T-helper 17 cell (primary cell): ENCODE measurements around the gene TMEM255A. TPM values are rescaled to one million over a fixed set of nuclear protein-coding genes. Genes with fewer than 3 reads are reported as not detected.
A peak's percentile ranks its signal among the peaks of the same experiment; 100 is the strongest.

Experiments
- ATAC-seq: fragments of 150-1000 bp; cut with Tn5 transposase; 2 replicates; pipeline ENCODE4 v1.10.0; 2021; ENCODE audit warnings: mild to moderate bottlenecking, moderate library complexity
- DNase-seq, 3 donors: peaks; one replicate each; pipeline versions ENCODE4 v3.0.0 to v3.0.0-alpha.2; 2020 to 2021
- H3K9me3 ChIP-seq: one replicate; pipeline ENCODE4 v1.7.0; 2013; ENCODE audit warnings: low read length, mild to moderate bottlenecking; ENCODE audit not compliant: control insufficient read depth, poor library complexity, severe bottlenecking
- H3K27ac Mint-ChIP-seq: one replicate; pipeline ENCODE4 v1.8.0; 2022; ENCODE audit warnings: mild to moderate bottlenecking, moderate library complexity, mixed read lengths
- H3K27me3 Mint-ChIP-seq: one replicate; pipeline ENCODE4 v1.8.0; 2022; ENCODE audit warnings: mixed read lengths
- H3K36me3 Mint-ChIP-seq: one replicate; pipeline ENCODE4 v1.8.0; 2022; ENCODE audit warnings: low read depth, mixed read lengths
- H3K4me1 Mint-ChIP-seq: one replicate; pipeline ENCODE4 v1.8.0; 2022; ENCODE audit warnings: mild to moderate bottlenecking, mixed read lengths
- H3K4me3 Mint-ChIP-seq: one replicate; pipeline ENCODE4 v1.8.0; 2022; ENCODE audit warnings: mild to moderate bottlenecking, moderate library complexity, mixed read lengths
- total RNA-seq, 4 donors: library from RNA in 2 of 4; stranded (reverse) in 2 of 4; gene quantifications; one replicate each; pipeline ENCODE4 v1.2.3 and lab custom pipeline; 2022 to 2026

The TMEM255A gene
- total RNA-seq, 2 donors from 2014 or later: 0.30 TPM; not detected in 1

DNA sequence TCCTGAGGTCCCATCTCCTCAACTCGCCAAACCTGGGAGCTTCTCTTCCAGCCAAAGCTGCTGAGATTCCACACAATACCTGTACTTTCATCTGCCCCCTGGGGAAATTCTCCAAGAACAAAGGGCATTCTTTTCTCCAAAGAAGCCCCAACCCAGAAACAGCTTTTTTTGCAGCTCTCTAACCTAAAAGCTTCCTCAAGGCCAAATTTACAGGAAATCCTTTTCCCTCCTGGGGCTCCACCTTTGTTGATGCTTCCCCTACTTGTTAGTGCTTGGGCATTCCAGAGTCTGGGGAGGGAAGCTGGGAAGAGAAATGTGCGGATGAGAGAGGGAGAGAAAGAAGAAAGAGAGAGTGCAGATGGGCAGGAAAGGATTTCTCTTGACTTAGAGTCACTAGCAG, 36.3 kb downstream of the TMEM255A start:
- Mint-ChIP-seq H3K27me3 (no peaks in the 10 kb centered on the region), H3K4me1 (peaks cover 1% of the 10 kb centered on the region), H3K36me3 (no peaks in the 10 kb centered on the region), H3K27ac (no peak overlapping the region), H3K4me3 (no peak overlapping the region)
- DNase-seq (no peak), ATAC-seq (no peak)
- H3K9me3 ChIP-seq: no peaks in the 10 kb centered on the region

DNA sequence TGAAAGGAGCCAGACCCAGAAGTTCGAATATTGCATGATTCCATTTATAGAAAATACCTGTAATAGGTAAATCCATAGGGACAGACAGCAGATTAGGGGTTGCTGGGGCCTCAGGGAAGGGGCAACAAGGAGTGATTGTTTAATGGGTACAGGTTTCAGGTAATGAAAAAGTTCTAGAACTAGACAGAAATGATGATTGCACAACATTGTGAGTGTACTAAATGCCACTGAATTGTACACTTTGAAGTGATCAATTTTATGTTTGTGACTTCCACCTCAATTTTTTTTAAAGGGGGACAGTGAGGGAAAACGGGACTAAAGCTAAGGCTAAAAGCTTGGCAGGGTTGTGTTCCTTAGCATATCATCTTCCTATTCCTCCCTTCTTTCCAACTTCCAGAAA, 37.1 kb downstream of the TMEM255A start:
- Mint-ChIP-seq H3K4me1 (peaks cover 6% of the 10 kb centered on the region), H3K27ac (no peak overlapping the region), H3K4me3 (no peak overlapping the region)

GRCh38 chrX:120271218-120271617, 40.0 kb downstream of the TMEM255A start:
- peak overlapping the region; percentile 45 for H3K27ac Mint-ChIP-seq
- H3K9me3 ChIP-seq: no peaks in the 10 kb centered on the region
- H3K36me3 Mint-ChIP-seq: no peaks in the 10 kb centered on the region
- peaks cover 6% of the 10 kb centered on the region for H3K4me1 Mint-ChIP-seq
- ATAC-seq (no peak), DNase-seq (no peak)
- no peaks in the 10 kb centered on the region for H3K27me3 Mint-ChIP-seq
- no peak overlapping the region for H3K4me3 Mint-ChIP-seq

More for the DNA sequence above, 37.1 kb downstream of the TMEM255A start:
- no peaks in the 10 kb centered on the region for H3K9me3 ChIP-seq
- DNase-seq (no peak), ATAC-seq (no peak)
- H3K27me3 Mint-ChIP-seq: no peaks in the 10 kb centered on the region
- H3K36me3 Mint-ChIP-seq: no peaks in the 10 kb centered on the region

DNA sequence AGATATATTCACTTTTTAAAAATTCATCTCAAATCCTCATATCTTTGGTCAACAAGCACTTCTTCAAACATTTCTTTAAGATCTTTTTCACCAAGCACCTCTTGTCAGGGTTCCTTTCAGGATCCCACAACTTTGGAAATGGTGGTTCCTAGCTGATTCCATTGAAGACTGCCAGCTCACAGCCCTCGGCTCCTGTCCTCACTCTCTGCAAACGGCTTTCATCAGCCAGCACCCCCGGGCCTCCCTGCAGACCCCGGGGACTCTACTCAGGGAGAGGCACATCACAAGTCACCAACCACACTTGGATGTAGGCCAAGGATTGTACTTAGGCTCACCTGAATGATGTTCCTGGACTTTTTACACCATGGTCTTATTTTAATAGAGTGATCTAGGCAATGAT, 40.7 kb downstream of the TMEM255A start:
- peaks cover 6% of the 10 kb centered on the region for H3K4me1 Mint-ChIP-seq
- peak overlapping the region; percentile 84 for H3K27ac Mint-ChIP-seq
- H3K36me3 Mint-ChIP-seq: no peaks in the 10 kb centered on the region
- DNase-seq: no peak
- no peaks in the 10 kb centered on the region for H3K27me3 Mint-ChIP-seq
- no peak overlapping the region for H3K4me3 Mint-ChIP-seq
- ATAC-seq: no peak
- no peaks in the 10 kb centered on the region for H3K9me3 ChIP-seq

GRCh38 chrX:120269373-120270035, 41.8 kb downstream of the TMEM255A start:
- H3K4me3 Mint-ChIP-seq: no peak overlapping the region
- no peaks in the 10 kb centered on the region for H3K9me3 ChIP-seq
- no peaks in the 10 kb centered on the region for H3K27me3 Mint-ChIP-seq
- H3K27ac Mint-ChIP-seq: peak overlapping the region; percentile 84
- H3K36me3 Mint-ChIP-seq: no peaks in the 10 kb centered on the region
- DNase-seq: peak in 1 of 3 donors; percentile 4
- peaks cover 6% of the 10 kb centered on the region for H3K4me1 Mint-ChIP-seq
- ATAC-seq: peak; percentile 99

DNA sequence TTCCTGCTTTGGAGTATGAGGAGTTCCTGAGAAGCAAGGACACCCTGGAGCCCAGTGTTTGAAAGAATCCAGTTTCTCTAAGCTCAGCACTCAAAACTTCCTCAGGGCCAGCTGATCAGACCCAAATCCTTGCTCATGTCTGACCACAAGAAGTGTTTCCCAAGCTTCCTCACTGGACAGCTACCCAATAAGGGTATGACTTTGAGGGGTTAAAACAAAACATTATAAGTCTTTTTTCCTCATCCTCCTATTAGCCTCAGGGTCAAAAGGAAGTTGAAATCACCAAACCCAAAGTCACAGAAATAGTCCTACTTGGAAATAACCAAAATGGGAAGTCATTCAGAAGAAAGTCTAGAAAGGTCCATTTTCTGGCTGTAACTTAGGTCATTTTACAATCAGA, 46.9 kb downstream of the TMEM255A start:
- no peak overlapping the region for H3K4me3 Mint-ChIP-seq
- H3K36me3 Mint-ChIP-seq: no peaks in the 10 kb centered on the region
- DNase-seq (no peak), ATAC-seq (no peak)
- no peak overlapping the region for H3K27ac Mint-ChIP-seq
- H3K9me3 ChIP-seq: no peaks in the 10 kb centered on the region
- H3K4me1 Mint-ChIP-seq: peaks cover 2% of the 10 kb centered on the region
- no peaks in the 10 kb centered on the region for H3K27me3 Mint-ChIP-seq

DNA sequence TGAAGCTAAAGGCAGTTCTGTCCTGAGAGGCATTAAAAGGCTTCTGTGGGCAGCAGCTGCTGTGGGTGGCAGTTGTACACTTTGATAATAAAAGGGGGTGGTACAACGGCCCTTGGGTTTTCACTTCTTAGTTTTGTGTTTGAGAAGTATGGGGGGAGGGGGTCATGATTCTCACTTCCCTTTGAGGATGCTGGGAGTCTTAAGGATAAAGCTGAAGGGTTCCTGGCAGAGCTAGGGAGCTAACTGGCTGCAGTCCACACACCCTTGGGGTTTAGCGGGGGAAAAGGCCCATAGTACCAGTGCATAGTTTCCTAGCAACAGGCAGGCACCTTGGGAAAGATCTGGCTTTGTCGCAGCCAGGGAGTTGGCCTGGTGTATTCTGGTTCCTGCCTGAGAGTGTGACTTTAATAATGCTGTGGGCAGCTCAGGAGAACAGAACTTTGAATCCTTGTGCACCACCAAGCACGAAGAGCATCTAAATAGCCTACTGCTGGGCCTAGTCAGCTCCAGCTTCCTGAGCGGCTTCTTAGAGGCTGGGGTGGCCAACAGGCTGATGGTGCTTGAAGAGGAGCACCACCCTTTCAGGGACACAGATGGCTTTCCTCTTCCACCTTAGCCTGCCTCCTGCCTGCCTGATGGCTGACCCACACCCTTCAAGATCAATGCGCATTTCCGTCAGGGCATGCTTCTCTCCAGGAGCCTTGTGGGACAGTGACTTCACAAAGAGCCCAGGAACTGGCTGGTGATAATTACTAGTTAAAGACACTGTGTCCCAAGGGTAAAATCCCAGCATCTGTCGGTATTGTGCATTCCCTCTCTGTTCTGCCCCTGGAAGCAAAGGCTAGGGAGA, 48.2 kb downstream of the TMEM255A start:
- no peaks in the 10 kb centered on the region for H3K9me3 ChIP-seq
- H3K36me3 Mint-ChIP-seq: no peaks in the 10 kb centered on the region
- no peak overlapping the region for H3K27ac Mint-ChIP-seq
- H3K4me3 Mint-ChIP-seq: no peak overlapping the region
- no peak for DNase-seq
- peaks cover 2% of the 10 kb centered on the region for H3K4me1 Mint-ChIP-seq
- ATAC-seq: no peak
- no peaks in the 10 kb centered on the region for H3K27me3 Mint-ChIP-seq

- Mint-ChIP-seq H3K4me3 (no peak overlapping the region), H3K36me3 (no peaks in the 10 kb centered on the region), H3K27ac (no peak overlapping the region), H3K4me1 (peaks cover 6% of the 10 kb centered on the region), H3K27me3 (no peaks in the 10 kb centered on the region)
- no peak for ATAC-seq
- DNase-seq: no peak
- H3K9me3 ChIP-seq: no peaks in the 10 kb centered on the region
These were observed 50.9 kb downstream of the TMEM255A start for GRCh38 chrX:120260369-120260768.

DNA sequence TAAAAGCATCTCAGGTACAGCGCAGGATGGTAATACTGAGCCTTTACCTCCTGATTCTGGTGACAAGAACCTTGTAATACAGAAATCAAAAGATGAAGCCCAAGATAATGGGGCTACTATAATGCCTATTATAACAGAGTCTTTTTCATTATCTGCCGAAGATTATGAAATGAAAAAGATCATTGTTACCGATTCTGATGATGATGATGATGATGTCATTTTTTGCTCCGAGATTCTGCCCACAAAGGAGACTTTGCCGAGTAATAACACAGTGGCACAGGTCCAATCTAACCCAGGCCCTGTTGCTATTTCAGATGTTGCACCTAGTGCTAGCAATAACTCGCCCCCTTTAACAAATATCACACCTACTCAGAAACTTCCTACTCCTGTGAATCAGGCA, 57.5 kb downstream of the TMEM255A start:
- H3K9me3 ChIP-seq: no peaks in the 10 kb centered on the region
- peak overlapping the region; percentile 43 for H3K4me3 Mint-ChIP-seq
- peak overlapping the region; percentile 34 for H3K27ac Mint-ChIP-seq
- ATAC-seq (no peak), DNase-seq (no peak)
- peaks cover 20% of the 10 kb centered on the region for H3K4me1 Mint-ChIP-seq
- H3K27me3 Mint-ChIP-seq: no peaks in the 10 kb centered on the region
- no peaks in the 10 kb centered on the region for H3K36me3 Mint-ChIP-seq

DNA sequence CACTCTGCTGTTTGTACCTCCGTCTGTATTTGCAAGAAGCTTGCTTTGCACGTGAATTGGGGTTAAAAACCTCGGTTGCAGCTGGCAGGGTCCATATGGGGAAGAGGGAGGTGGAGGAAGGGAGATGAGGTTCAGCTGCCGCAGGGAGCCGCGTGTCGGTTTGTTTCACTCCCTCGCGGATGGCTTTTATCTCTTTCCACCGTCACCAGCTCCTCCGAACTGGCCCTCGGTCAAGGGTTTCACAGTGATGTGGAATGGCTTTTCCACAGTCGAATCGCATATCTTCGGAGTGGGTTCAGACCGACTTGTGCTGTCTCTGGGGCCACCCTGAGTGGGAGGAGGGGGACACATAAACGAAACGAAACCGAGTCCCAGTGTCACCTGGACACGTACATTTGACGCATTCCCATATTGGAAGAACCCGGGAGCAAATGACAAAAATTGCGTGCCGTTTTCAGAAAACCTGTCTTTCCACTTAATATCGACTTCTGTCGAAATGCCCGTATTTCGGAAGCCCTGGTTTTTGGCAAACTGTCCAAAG, 59.7 kb downstream of the TMEM255A start:
- H3K4me3 Mint-ChIP-seq: peak overlapping the region; percentile 95
- no peak for ATAC-seq
- peak overlapping the region; percentile 94 for H3K27ac Mint-ChIP-seq
- no peak for DNase-seq
- H3K9me3 ChIP-seq: no peaks in the 10 kb centered on the region
- H3K27me3 Mint-ChIP-seq: no peaks in the 10 kb centered on the region
- H3K4me1 Mint-ChIP-seq: peaks cover 14% of the 10 kb centered on the region
- no peaks in the 10 kb centered on the region for H3K36me3 Mint-ChIP-seq

GRCh38 chrX:120250522-120251271, 60.6 kb downstream of the TMEM255A start, which contains the start of gene ZBTB33:
Gene ZBTB33 (plus strand): TSS chrX:120250812. CDS start chrX:120253416, 2,604 bp downstream.
- Mint-ChIP-seq H3K36me3 (no peaks in the 10 kb centered on the region), H3K27me3 (no peaks in the 10 kb centered on the region), H3K4me1 (peaks cover 14% of the 10 kb centered on the region), H3K27ac (peak within 1 kb of the TSS; percentile 94), H3K4me3 (peak within 1 kb of the TSS; percentile 95)
- DNase-seq (peak; percentile 74 to 76 (median 75)), ATAC-seq (peak; percentile 99)
- no peaks in the 10 kb centered on the region for H3K9me3 ChIP-seq

GRCh38 chrX:120244735-120245498, 66.3 kb downstream of the TMEM255A start:
- Mint-ChIP-seq H3K27ac (peak overlapping the region; percentile 91), H3K4me1 (peaks cover 11% of the 10 kb centered on the region)
- peak; percentile 92 for ATAC-seq

More at GRCh38 chrX:120244735-120245498, 66.3 kb downstream of the TMEM255A start:
- peak; percentile 12 to 29 (median 16) for DNase-seq
- H3K9me3 ChIP-seq: no peaks in the 10 kb centered on the region
- H3K27me3 Mint-ChIP-seq: no peaks in the 10 kb centered on the region
- peaks cover 5% of the 10 kb centered on the region for H3K36me3 Mint-ChIP-seq
- H3K4me3 Mint-ChIP-seq: peak overlapping the region; percentile 94
